NCI-H1105 treated with DMSO at 0.1 percent for 48 hours (cell line): Measurements from ENCODE around the gene GALNT7.

Experiments
- DNase-seq: peaks from one replicate; lab custom pipeline; 2025; lab: John Stamatoyannopoulos, UW

Gene GALNT7

GRCh38 chr4:173236301-173236700, 67.7 kb downstream of the GALNT7 start:
- DNase-seq = no peak

- DNase-seq = no peak
Measured at GRCh38 chr4:173237152-173237551, 68.5 kb downstream of the GALNT7 start.

GRCh38 chr4:173237762-173238161, 69.2 kb downstream of the GALNT7 start:
- DNase-seq = no peak

- DNase-seq = no peak
Measured at GRCh38 chr4:173240696-173241095, 72.1 kb downstream of the GALNT7 start.

GRCh38 chr4:173242466-173243250, 74.0 kb downstream of the GALNT7 start:
- DNase-seq = no peak

- DNase-seq = peak; percentile 20
Measured at GRCh38 chr4:173243321-173243720, 74.7 kb downstream of the GALNT7 start.

- peak; percentile 74 for DNase-seq
Measured at GRCh38 chr4:173243917-173244658, 75.5 kb downstream of the GALNT7 start.

- no peak for DNase-seq
Measured at GRCh38 chr4:173245952-173246351, 77.3 kb downstream of the GALNT7 start.

GRCh38 chr4:173246719-173247118, 78.1 kb downstream of the GALNT7 start:
- DNase-seq = peak; percentile 39

- DNase-seq = no peak
Measured at GRCh38 chr4:173247321-173247720, 78.7 kb downstream of the GALNT7 start.

GRCh38 chr4:173248690-173249089, 80.1 kb downstream of the GALNT7 start:
- no peak for DNase-seq

GRCh38 chr4:173252024-173252935, 83.7 kb downstream of the GALNT7 start:
- no peak for DNase-seq

- DNase-seq = no peak
Measured at GRCh38 chr4:173253561-173253960, 85.0 kb downstream of the GALNT7 start.

- no peak for DNase-seq
Measured at GRCh38 chr4:173254646-173255045, 86.0 kb downstream of the GALNT7 start.

GRCh38 chr4:173256825-173257224, 88.2 kb downstream of the GALNT7 start:
- DNase-seq = no peak

GRCh38 chr4:173257732-173258717, 89.4 kb downstream of the GALNT7 start:
- DNase-seq = peak; percentile 55

- no peak for DNase-seq
Measured at GRCh38 chr4:173258866-173259265, 90.3 kb downstream of the GALNT7 start.

GRCh38 chr4:173259310-173259709, 90.7 kb downstream of the GALNT7 start:
- no peak for DNase-seq

GRCh38 chr4:173261052-173261451, 92.4 kb downstream of the GALNT7 start:
- no peak for DNase-seq

- DNase-seq = no peak
Measured at GRCh38 chr4:173262375-173262774, 93.8 kb downstream of the GALNT7 start.

GRCh38 chr4:173264245-173264644, 95.6 kb downstream of the GALNT7 start:
- DNase-seq = no peak
